ENCODE measurements around the gene ACE. TPM values are rescaled to one million over a fixed set of nuclear protein-coding genes. Genes with fewer than 3 reads are reported as not detected.

Gene ACE
- total RNA-seq = 3.5 and 3.8 TPM in 2 replicates

DNA sequence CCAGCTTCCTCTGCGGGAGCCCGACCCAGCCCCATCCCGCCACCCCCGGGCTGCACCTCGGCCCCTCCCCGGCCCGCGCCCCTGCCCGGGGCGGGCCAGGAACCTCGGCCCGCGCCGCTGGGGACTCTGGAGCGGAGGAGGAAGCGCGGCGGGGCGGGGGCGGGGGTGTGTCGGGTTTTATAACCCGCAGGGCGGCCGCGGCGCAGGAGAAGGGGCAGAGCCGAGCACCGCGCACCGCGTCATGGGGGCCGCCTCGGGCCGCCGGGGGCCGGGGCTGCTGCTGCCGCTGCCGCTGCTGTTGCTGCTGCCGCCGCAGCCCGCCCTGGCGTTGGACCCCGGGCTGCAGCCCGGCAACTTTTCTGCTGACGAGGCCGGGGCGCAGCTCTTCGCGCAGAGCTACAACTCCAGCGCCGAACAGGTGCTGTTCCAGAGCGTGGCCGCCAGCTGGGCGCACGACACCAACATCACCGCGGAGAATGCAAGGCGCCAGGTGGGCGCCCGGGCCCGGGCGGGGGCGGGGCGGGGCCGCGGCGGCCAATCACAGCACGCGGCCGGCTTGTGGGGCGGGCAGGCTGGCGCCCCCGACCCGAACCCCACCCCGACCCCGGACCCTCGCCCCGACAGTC, at the start of gene ACE:
Gene ACE (plus strand): TSS at position 208 of the 626 bp plus-strand sequence. CDS start 34 bp downstream, at position 242.

GRCh38 chr17:63445954-63446752, 30.7 kb upstream of the ACE start, which contains the start of gene CYB561:
Gene CYB561 (minus strand): TSS chr17:63446306. CDS start chr17:63437547, 8,759 bp downstream.

DNA sequence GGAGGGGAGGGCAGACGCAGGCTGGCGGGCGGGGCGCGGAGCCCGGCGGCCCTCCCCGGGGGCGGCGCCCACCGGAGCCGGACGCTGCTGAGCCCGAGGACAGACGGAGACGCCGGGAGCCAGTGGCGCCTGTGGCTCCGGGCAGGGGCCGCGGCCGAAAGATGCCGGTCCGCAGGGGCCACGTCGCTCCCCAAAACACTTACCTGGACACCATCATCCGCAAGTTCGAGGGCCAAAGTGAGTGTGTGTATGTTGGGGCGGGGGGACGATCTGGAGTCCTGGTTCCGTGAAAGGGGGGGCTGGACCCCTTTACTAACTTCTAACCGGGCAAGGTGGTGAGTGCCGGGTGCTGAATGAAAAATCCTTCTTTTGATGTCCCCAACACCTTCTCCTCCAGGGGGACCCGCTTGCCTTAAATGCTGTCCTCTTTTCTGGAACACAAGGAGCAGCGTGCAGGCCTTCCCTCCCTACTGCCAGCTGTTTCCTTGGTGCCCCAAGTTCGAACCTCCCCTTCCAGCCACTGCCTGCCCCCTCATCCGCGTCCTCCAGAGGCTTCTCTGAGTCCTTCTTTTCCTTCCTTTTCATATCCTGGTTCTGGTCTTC, 46.5 kb downstream of the ACE start, which contains the start of gene KCNH6:
Gene KCNH6 (plus strand): TSS at position 106 of the 603 bp plus-strand sequence. CDS start 56 bp downstream, at position 162.

Other genes with a start within 250 kb of the ACE start
- 34.9 and 36.4 TPM in 2 replicates for gene CYB561, start 30.8 kb upstream of the ACE start, total RNA-seq
- not detected in 2 replicates for gene KCNH6, start 46.3 kb downstream of the ACE start, total RNA-seq
- gene DCAF7, start 73.4 kb downstream of the ACE start, total RNA-seq = 26.7 and 30.4 TPM in 2 replicates
- 11.7 and 14.1 TPM in 2 replicates for gene TACO1, start 123.8 kb downstream of the ACE start, total RNA-seq
- 42.1 and 43.8 TPM in 2 replicates for gene MAP3K3, start 145.4 kb downstream of the ACE start, total RNA-seq
- gene LIMD2, start 223.1 kb downstream of the ACE start, total RNA-seq = 4.9 and 9.0 TPM in 2 replicates

Data from smooth muscle cell of the pulmonary artery (primary cell).